H9 (cell line): ENCODE results near the gene FAM185A. TPM values are rescaled to one million over a fixed set of nuclear protein-coding genes. Genes with fewer than 3 reads are reported as not detected.

Experiments used
- DNase-seq: peaks from one replicate; pipeline ENCODE4 v3.0.0-alpha.2; 2017
- H2AFZ ChIP-seq: one replicate; pipeline ENCODE4 v1.6.1; 2013; ENCODE audit warnings: mild to moderate bottlenecking, low read length, control low read depth, moderate library complexity
- H2AK5ac ChIP-seq: 2 replicates; pipeline ENCODE4 v1.6.1; 2013; ENCODE audit warnings: low read length, control low read depth, mixed read lengths; ENCODE audit not compliant: insufficient read length
- H2BK120ac ChIP-seq: one replicate; pipeline ENCODE4 v1.6.1; 2013; ENCODE audit warnings: low read depth, mild to moderate bottlenecking, low read length, control low read depth, inconsistent platforms; ENCODE audit not compliant: poor library complexity, severe bottlenecking
- H2BK12ac ChIP-seq: 2 replicates; pipeline ENCODE4 v1.6.1; 2013; ENCODE audit warnings: low read length, control low read depth, mixed read lengths, low read depth; ENCODE audit not compliant: insufficient read length
- H2BK15ac ChIP-seq: 2 replicates; pipeline ENCODE4 v1.6.1; 2013; ENCODE audit warnings: low read depth, low read length, control low read depth
- H2BK20ac ChIP-seq: one replicate; pipeline ENCODE4 v1.6.1; 2013; ENCODE audit warnings: low read depth, mild to moderate bottlenecking, low read length, control low read depth, inconsistent platforms; ENCODE audit not compliant: poor library complexity, severe bottlenecking
- H2BK5ac ChIP-seq: 2 replicates; pipeline ENCODE4 v1.6.1; 2013; ENCODE audit warnings: low read length, control low read depth, mixed read lengths; ENCODE audit not compliant: insufficient read length
- H3K14ac ChIP-seq: 2 replicates; pipeline ENCODE4 v1.6.1; 2013; ENCODE audit warnings: low read length, control low read depth; ENCODE audit not compliant: insufficient read depth
- H3K18ac ChIP-seq: 2 replicates; pipeline ENCODE4 v1.6.1; 2013; ENCODE audit warnings: low read depth, mild to moderate bottlenecking, mixed read lengths, low read length, control low read depth; ENCODE audit not compliant: insufficient read length
- H3K23ac ChIP-seq: 2 replicates; pipeline ENCODE4 v1.6.1; 2013; ENCODE audit warnings: low read length, control low read depth, mixed read lengths, low read depth; ENCODE audit not compliant: insufficient read length
- H3K23me2 ChIP-seq: 2 replicates; pipeline ENCODE4 v1.6.1; 2013; ENCODE audit warnings: low read depth, mild to moderate bottlenecking, mixed read lengths, low read length, control low read depth; ENCODE audit not compliant: insufficient read length, poor library complexity, severe bottlenecking
- H3K27ac ChIP-seq: 2 replicates; pipeline ENCODE4 v1.5.1; 2013; ENCODE audit warnings: low read length, control low read depth, mixed read lengths, low read depth; ENCODE audit not compliant: insufficient read length
- H3K27me3 ChIP-seq: 2 replicates; pipeline ENCODE4 v1.6.1; 2013; ENCODE audit warnings: low read length, control low read depth, inconsistent platforms; ENCODE audit not compliant: insufficient read depth
- H3K4ac ChIP-seq: 2 replicates; pipeline ENCODE4 v1.6.1; 2013; ENCODE audit warnings: low read depth, mild to moderate bottlenecking, control low read depth, inconsistent platforms, low read length, moderate library complexity
- H3K4me1 ChIP-seq: 2 replicates; pipeline ENCODE4 v1.6.1; 2013; ENCODE audit warnings: low read length, control low read depth, inconsistent platforms; ENCODE audit not compliant: insufficient read depth
- H3K4me2 ChIP-seq: 2 replicates; pipeline ENCODE4 v1.6.1; 2013; ENCODE audit warnings: low read length, control low read depth, mixed read lengths; ENCODE audit not compliant: insufficient read length, insufficient read depth
- H3K56ac ChIP-seq: 2 replicates; pipeline ENCODE4 v1.6.1; 2013; ENCODE audit warnings: low read depth, mild to moderate bottlenecking, mixed read lengths, low read length, control low read depth; ENCODE audit not compliant: insufficient read length
- H3K79me1 ChIP-seq: 2 replicates; pipeline ENCODE4 v1.6.1; 2013; ENCODE audit warnings: low read depth, mild to moderate bottlenecking, moderate library complexity, low read length, control low read depth, inconsistent platforms; ENCODE audit not compliant: insufficient read depth, poor library complexity, severe bottlenecking
- H3K79me2 ChIP-seq: 2 replicates; pipeline ENCODE4 v1.6.1; 2013; ENCODE audit warnings: low read length, control low read depth, inconsistent platforms; ENCODE audit not compliant: insufficient read depth
- H3K9ac ChIP-seq: 2 replicates; pipeline ENCODE4 v1.6.1; 2013; ENCODE audit warnings: low read length, control low read depth, mixed read lengths; ENCODE audit not compliant: insufficient read length; ENCODE audit errors: extremely low read depth
- H3K9me3 ChIP-seq: one replicate; pipeline ENCODE4 v1.6.1; 2013; ENCODE audit warnings: low read depth, low read length, inconsistent platforms; ENCODE audit not compliant: control insufficient read depth
- H3T11ph ChIP-seq: one replicate; pipeline ENCODE4 v1.6.1; 2013; ENCODE audit warnings: mild to moderate bottlenecking, low read length, control low read depth, inconsistent platforms
- H4K20me1 ChIP-seq: one replicate; pipeline ENCODE4 v1.6.1; 2013; ENCODE audit not compliant: control insufficient read depth, insufficient read length, insufficient read depth
- H4K5ac ChIP-seq: 2 replicates; pipeline ENCODE4 v1.6.1; 2013; ENCODE audit warnings: low read depth, mild to moderate bottlenecking, mixed read lengths, low read length, control low read depth; ENCODE audit not compliant: insufficient read length
- H4K8ac ChIP-seq: replicated peaks from 2 replicates; pipeline ENCODE4 v1.6.1; 2013; ENCODE audit warnings: low read length, control low read depth, mixed read lengths, low read depth; ENCODE audit not compliant: insufficient read length
- H4K91ac ChIP-seq: 2 replicates; pipeline ENCODE4 v1.6.1; 2013; ENCODE audit warnings: low read depth, mild to moderate bottlenecking, moderate library complexity, mixed read lengths, low read length, control low read depth; ENCODE audit not compliant: insufficient read length
- H3K27ac Mint-ChIP-seq, 3 experiments: 2 replicates in 2 of 3; 3 replicates in 1 of 3; pipeline ENCODE4 v1.8.0; 2020 to 2021; ENCODE audit warnings: mixed read lengths in 3 of 3, mild to moderate bottlenecking in 1 of 3, moderate library complexity in 1 of 3
- H3K27me3 Mint-ChIP-seq: 2 replicates; pipeline ENCODE4 v1.8.0; 2021; ENCODE audit warnings: low read depth, mild to moderate bottlenecking, moderate library complexity, mixed read lengths
- H3K36me3 Mint-ChIP-seq, 3 experiments: 2 replicates in 2 of 3; 3 replicates in 1 of 3; pipeline ENCODE4 v1.8.0; 2020 to 2021; ENCODE audit warnings: low read depth in 3 of 3, mixed read lengths in 3 of 3; ENCODE audit not compliant: insufficient read depth in 1 of 3
- H3K4me1 Mint-ChIP-seq, 2 experiments: 2 replicates each; pipeline ENCODE4 v1.8.0; 2020; ENCODE audit warnings: mixed read lengths in 2 of 2
- H3K4me3 Mint-ChIP-seq, 2 experiments: 2 replicates in 1 of 2; 3 replicates in 1 of 2; pipeline ENCODE4 v1.8.0; 2020 to 2021; ENCODE audit warnings: mild to moderate bottlenecking in 2 of 2, mixed read lengths in 2 of 2, moderate library complexity in 1 of 2
- H3K9me3 Mint-ChIP-seq, 2 experiments: 2 replicates in 1 of 2; 3 replicates in 1 of 2; pipeline ENCODE4 v1.8.0; 2020; ENCODE audit warnings: mild to moderate bottlenecking in 2 of 2, mixed read lengths in 2 of 2, moderate library complexity in 1 of 2
- CTCF ChIP-seq: fragments of 200-600 bp; sonication (generic); conservative IDR thresholded peaks from 3 replicates; pipeline ENCODE4 v1.8.0; 2021; ENCODE audit warnings: antibody characterized with exemption, mild to moderate bottlenecking
- total RNA-seq: library from RNA; stranded (reverse); gene quantifications from 2 replicates; pipeline ENCODE4 v1.2.1, GENCODE V29; 2021

FAM185A gene
- total RNA-seq, 1 experiment from 2014 or later: 7.0 TPM

- H3K4me1 ChIP-seq: no peaks in the 10 kb centered on the region
- H3K9me3 Mint-ChIP-seq: no peaks in the 10 kb centered on the region
Observed at GRCh38 chr7:102842284-102842683, 93.5 kb downstream of the FAM185A start.

More at GRCh38 chr7:102842284-102842683, 93.5 kb downstream of the FAM185A start:
- no peaks in the 10 kb centered on the region for H3K23me2 ChIP-seq
- no peak overlapping the region for H3K56ac ChIP-seq
- no peak overlapping the region for H3T11ph ChIP-seq
- no peaks in the 10 kb centered on the region for H3K27me3 ChIP-seq
- H3K27ac ChIP-seq: no peak overlapping the region
- no peak overlapping the region for H3K27ac Mint-ChIP-seq
- H3K23ac ChIP-seq: no peak overlapping the region
- no peaks in the 10 kb centered on the region for H3K79me2 ChIP-seq
- no peak overlapping the region for H3K4me2 ChIP-seq
- H2BK120ac ChIP-seq: no peak overlapping the region
- no peak overlapping the region for H3K4ac ChIP-seq
- H4K20me1 ChIP-seq: no peaks in the 10 kb centered on the region
- no peak overlapping the region for H3K18ac ChIP-seq
- DNase-seq: no peak
- no peak overlapping the region for H4K8ac ChIP-seq
- no peak overlapping the region for H2BK15ac ChIP-seq
- no peak for TF ChIP-seq CTCF
- H3K79me1 ChIP-seq: no peaks in the 10 kb centered on the region
- no peak overlapping the region for H2BK12ac ChIP-seq
- H3K9me3 ChIP-seq: no peaks in the 10 kb centered on the region
- H3K14ac ChIP-seq: no peak overlapping the region
- no peak overlapping the region for H3K9ac ChIP-seq
- H2BK20ac ChIP-seq: no peak overlapping the region
- no peak overlapping the region for H4K5ac ChIP-seq
- H2AK5ac ChIP-seq: no peak overlapping the region
- no peak overlapping the region for H2AFZ ChIP-seq
- no peak overlapping the region for H3K4me3 Mint-ChIP-seq
- H2BK5ac ChIP-seq: no peak overlapping the region
- H3K4me1 Mint-ChIP-seq: no peaks in the 10 kb centered on the region
- H3K27me3 Mint-ChIP-seq: no peaks in the 10 kb centered on the region
- H4K91ac ChIP-seq: no peak overlapping the region
- H3K36me3 Mint-ChIP-seq: no peaks in the 10 kb centered on the region
